Measurements from ENCODE around the gene TMEM145. TPM values are rescaled to one million over a fixed set of nuclear protein-coding genes. Genes with fewer than 3 reads are reported as not detected.

The TMEM145 gene
- total and polyA plus RNA-seq, 8 donors: 0.37 to 44.3 (median 0.61) TPM; not detected in 3

DNA sequence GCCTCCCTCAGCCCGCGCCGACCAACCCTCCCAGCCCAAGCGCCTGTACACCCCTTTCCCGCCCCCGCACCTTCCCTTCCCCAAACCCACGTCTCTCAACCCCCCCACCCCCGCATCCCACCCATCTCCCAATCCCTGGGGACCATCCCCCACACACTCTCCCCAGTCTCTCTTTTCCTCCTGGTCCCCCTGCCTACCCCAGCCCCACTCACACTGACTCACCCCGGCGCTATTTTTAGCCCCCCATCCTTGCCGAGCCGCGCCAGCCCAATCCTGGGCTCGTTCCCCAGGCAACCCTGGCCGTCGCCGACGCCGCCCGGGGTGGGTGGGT is 32.3 kb upstream of the TMEM145 start:
- no peaks in the 10 kb centered on the region for H3K27me3 ChIP-seq
- no peak for TF ChIP-seq EP300 (IDR thresholded peaks at IDR 0.05)
- TF ChIP-seq, protein P1, sequence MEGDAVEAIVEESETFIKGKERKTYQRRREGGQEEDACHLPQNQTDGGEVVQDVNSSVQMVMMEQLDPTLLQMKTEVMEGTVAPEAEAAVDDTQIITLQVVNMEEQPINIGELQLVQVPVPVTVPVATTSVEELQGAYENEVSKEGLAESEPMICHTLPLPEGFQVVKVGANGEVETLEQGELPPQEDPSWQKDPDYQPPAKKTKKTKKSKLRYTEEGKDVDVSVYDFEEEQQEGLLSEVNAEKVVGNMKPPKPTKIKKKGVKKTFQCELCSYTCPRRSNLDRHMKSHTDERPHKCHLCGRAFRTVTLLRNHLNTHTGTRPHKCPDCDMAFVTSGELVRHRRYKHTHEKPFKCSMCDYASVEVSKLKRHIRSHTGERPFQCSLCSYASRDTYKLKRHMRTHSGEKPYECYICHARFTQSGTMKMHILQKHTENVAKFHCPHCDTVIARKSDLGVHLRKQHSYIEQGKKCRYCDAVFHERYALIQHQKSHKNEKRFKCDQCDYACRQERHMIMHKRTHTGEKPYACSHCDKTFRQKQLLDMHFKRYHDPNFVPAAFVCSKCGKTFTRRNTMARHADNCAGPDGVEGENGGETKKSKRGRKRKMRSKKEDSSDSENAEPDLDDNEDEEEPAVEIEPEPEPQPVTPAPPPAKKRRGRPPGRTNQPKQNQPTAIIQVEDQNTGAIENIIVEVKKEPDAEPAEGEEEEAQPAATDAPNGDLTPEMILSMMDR (IDR thresholded peaks at IDR 0.05): peak in 1 of 7 experiments; percentile 12
- peak overlapping the region; percentile 71 to 91 (median 82) for H3K4me3 ChIP-seq
- no peaks in the 10 kb centered on the region for H3K9me3 ChIP-seq
- no peak for DNase-seq
- peaks cover 0 to 8% (median 3%) of the 10 kb centered on the region in 4 donors for H3K36me3 ChIP-seq
- intact Hi-C loops (cut with DNase I; ENCODE audit: low total_unique reads): no loop called here
- H3K4me1 ChIP-seq: peaks cover 77 to 92% (median 88%) of the 10 kb centered on the region in 4 donors
- H3K27ac ChIP-seq: peak overlapping the region; percentile 93 to 100 (median 95)
- 0 to 1% (median 1%) methylated on average over 18 to 20 of the region's 20 CpGs for WGBS, 5 donors

- peaks cover 0 to 6% (median 2%) of the 10 kb centered on the region in 4 donors for H3K36me3 ChIP-seq
- H3K27ac ChIP-seq: peak overlapping the region; percentile 93 to 100 (median 95)
- H3K9me3 ChIP-seq: no peaks in the 10 kb centered on the region
- peak in 1 of 4 donors; percentile 15 for TF ChIP-seq POLR2A (IDR thresholded peaks at IDR 0.05)
- TF ChIP-seq EP300 (IDR thresholded peaks at IDR 0.05): no peak
- TF ChIP-seq POLR2AphosphoS5 (IDR thresholded peaks at IDR 0.05): no peak
- intact Hi-C loops (cut with DNase I; ENCODE audit: low total_unique reads): no loop called here
- peaks cover 77 to 92% (median 88%) of the 10 kb centered on the region in 4 donors for H3K4me1 ChIP-seq
- peak overlapping the region; percentile 71 to 91 (median 82) for H3K4me3 ChIP-seq
- peak in 1 of 2 donors; percentile 83 for DNase-seq
- 5 to 15% (median 7%) methylated on average over 11 to 25 of the region's 25 CpGs for WGBS, 5 donors
- H3K27me3 ChIP-seq: no peaks in the 10 kb centered on the region
Observed at GRCh38 chr19:42281146-42281826, 31.8 kb upstream of the TMEM145 start.

- H3K36me3 ChIP-seq: peaks cover 3 to 6% (median 5%) of the 10 kb centered on the region in 4 donors
- WGBS, 5 donors: 16 to 25% (median 22%) methylated on average over 7 of the region's 7 CpGs
- TF ChIP-seq, protein P1 (IDR thresholded peaks at IDR 0.05): no peak
- TF ChIP-seq POLR2A (IDR thresholded peaks at IDR 0.05): no peak
- TF ChIP-seq POLR2AphosphoS5 (IDR thresholded peaks at IDR 0.05): no peak
- no peak for TF ChIP-seq EP300 (IDR thresholded peaks at IDR 0.05)
- H3K9me3 ChIP-seq: no peaks in the 10 kb centered on the region
- peak in 1 of 2 donors; percentile 78 for DNase-seq
- H3K27me3 ChIP-seq: no peaks in the 10 kb centered on the region
- intact Hi-C loops (cut with DNase I; ENCODE audit: low total_unique reads): no loop called here
- peak overlapping the region; percentile 93 to 100 (median 95) for H3K27ac ChIP-seq
- H3K4me1 ChIP-seq: peaks cover 76 to 92% (median 88%) of the 10 kb centered on the region in 4 donors
- peak overlapping the region; percentile 71 to 91 (median 82) for H3K4me3 ChIP-seq
Observed at GRCh38 chr19:42281827-42282762, 31.0 kb upstream of the TMEM145 start.

DNA sequence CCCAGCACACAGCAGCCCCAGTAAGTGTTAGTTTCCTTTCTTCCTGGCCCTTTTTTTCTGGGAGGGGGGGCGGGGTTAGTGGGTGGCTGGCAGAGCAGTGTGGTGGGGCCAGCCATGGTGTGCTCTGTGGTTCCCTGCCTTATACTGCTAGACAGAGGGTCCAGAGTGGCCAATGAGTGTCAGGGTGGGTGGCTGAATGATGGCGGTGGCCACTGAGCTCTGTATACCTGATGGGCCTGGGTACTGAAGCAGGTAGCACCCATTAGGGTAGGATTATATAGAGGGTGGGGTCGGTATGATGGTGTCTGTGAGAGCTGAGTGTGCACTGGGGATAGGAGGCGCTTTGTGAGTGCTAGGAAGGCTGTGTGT is 30.3 kb upstream of the TMEM145 start:
- TF ChIP-seq EP300 (IDR thresholded peaks at IDR 0.05) (no peak), POLR2A (IDR thresholded peaks at IDR 0.05) (no peak), POLR2AphosphoS5 (IDR thresholded peaks at IDR 0.05) (no peak)
- TF ChIP-seq, protein P1 (IDR thresholded peaks at IDR 0.05): no peak
- Histone ChIP-seq H3K27ac (peak overlapping the region; percentile 94 to 100 (median 95)), H3K36me3 (peaks cover 10 to 13% (median 12%) of the 10 kb centered on the region in 4 donors), H3K4me3 (peak overlapping the region; percentile 53 to 71 (median 66)), H3K27me3 (no peaks in the 10 kb centered on the region), H3K9me3 (no peaks in the 10 kb centered on the region), H3K4me1 (peaks cover 68 to 92% (median 83%) of the 10 kb centered on the region in 4 donors)
- no peak for DNase-seq
- WGBS, 5 donors: 19 to 47% (median 38%) methylated on average over 3 to 4 of the region's 4 CpGs
- intact Hi-C loops (cut with DNase I; ENCODE audit: low total_unique reads): no loop called here

Data from stomach (tissue), 9 donors.